Stimulated activated naive CD8-positive, alpha-beta T cell treated with anti-CD3 and anti-CD28 coated beads, Interleukin-15, Interleukin-2, amounts not matched to agents 100 ng/mL and 50 ng/mL, for 24 hours (primary cell): ENCODE data around the gene RFFL.

Experiments
- H3K27ac Mint-ChIP-seq: one replicate; pipeline ENCODE4 v1.8.0; 2021; ENCODE audit warnings: mild to moderate bottlenecking, mixed read lengths
- H3K27me3 Mint-ChIP-seq: one replicate; pipeline ENCODE4 v1.8.0; 2021; ENCODE audit warnings: mixed read lengths
- H3K36me3 Mint-ChIP-seq: one replicate; pipeline ENCODE4 v1.8.0; 2021; ENCODE audit warnings: low read depth, mixed read lengths
- H3K4me1 Mint-ChIP-seq: one replicate; pipeline ENCODE4 v1.8.0; 2021; ENCODE audit warnings: low read depth, mixed read lengths
- H3K4me3 Mint-ChIP-seq: one replicate; pipeline ENCODE4 v1.8.0; 2021; ENCODE audit warnings: mild to moderate bottlenecking, mixed read lengths
- H3K9me3 Mint-ChIP-seq: one replicate; pipeline ENCODE4 v1.8.0; 2021; ENCODE audit warnings: mixed read lengths

RFFL gene

GRCh38 chr17:34958438-34958837, 105.1 kb downstream of the RFFL start:
- peaks cover 5% of the 10 kb centered on the region for H3K9me3 Mint-ChIP-seq
- H3K4me1 Mint-ChIP-seq = peaks cover 29% of the 10 kb centered on the region
- H3K36me3 Mint-ChIP-seq = peaks cover 19% of the 10 kb centered on the region
- H3K27ac Mint-ChIP-seq = no peak overlapping the region
- H3K4me3 Mint-ChIP-seq = no peak overlapping the region
- H3K27me3 Mint-ChIP-seq = peaks cover 8% of the 10 kb centered on the region
